H1 (cell line): ENCODE measurements around the gene COG3. TPM values are rescaled to one million over a fixed set of nuclear protein-coding genes. Genes with fewer than 3 reads are reported as not detected.

Experiments used
- polyA plus RNA-seq, 7 experiments: library from polyadenylated mRNA; depleted of rRNA in 3 of 7; stranded (reverse) in 5 of 7; unstranded in 2 of 7; fragments of >200 nt in 5 of 7; fragments of 200-250 nt in 2 of 7; gene quantifications; 1 replicate in 5 of 7; 2 replicates in 1 of 7; 4 replicates in 1 of 7; pipeline versions ENCODE4 v1.2.1 to v1.2.3, GENCODE V29; 2011 to 2013; ENCODE audit warnings: missing spikeins in 2 of 7, mixed read lengths in 2 of 7
- total RNA-seq: library from RNA; stranded (reverse); fragmentation: NEBNext Ultra II Directional; extraction: Animal tissue kit (Norgen Biotek cat#: 25700); gene quantifications from 2 replicates; pipeline ENCODE4 v1.2.1, GENCODE V29; 2021
- TF ChIP-seq, protein P1 (sequence below): IDR thresholded peaks from 2 replicates; pipeline ENCODE4 v1.6.1; 2011; ENCODE audit warnings: low read length, improper control_type of control experiment

Gene COG3
- total and polyA plus RNA-seq, 2 of the 8 experiments (the other 6 are each of a cell fraction or from before 2014, with no cell fraction given): 12.7 to 13.5 TPM

DNA sequence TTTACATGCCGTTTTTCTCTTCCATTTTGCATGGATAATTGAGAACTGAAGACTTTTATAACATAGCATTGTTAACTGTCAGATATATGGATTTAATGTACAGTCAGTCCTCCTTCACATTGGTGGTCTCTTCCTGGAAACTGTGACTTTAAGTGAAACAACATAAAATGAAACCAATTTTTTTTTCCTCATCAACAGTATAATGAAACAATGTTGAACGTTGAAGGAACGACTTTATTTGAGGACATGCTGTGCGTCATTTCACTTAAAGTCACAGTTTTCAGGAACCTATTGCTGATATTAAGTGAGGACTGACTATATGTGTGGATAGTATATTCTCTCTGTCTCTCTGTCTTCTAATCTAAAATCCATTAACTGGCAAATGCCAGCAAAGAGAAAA, 54.8 kb downstream of the COG3 start (continued):
- TF ChIP-seq, protein P1, sequence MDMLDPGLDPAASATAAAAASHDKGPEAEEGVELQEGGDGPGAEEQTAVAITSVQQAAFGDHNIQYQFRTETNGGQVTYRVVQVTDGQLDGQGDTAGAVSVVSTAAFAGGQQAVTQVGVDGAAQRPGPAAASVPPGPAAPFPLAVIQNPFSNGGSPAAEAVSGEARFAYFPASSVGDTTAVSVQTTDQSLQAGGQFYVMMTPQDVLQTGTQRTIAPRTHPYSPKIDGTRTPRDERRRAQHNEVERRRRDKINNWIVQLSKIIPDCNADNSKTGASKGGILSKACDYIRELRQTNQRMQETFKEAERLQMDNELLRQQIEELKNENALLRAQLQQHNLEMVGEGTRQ: no peak
